ENCODE measurements around the gene TMOD4. TPM values are rescaled to one million over a fixed set of nuclear protein-coding genes. Genes with fewer than 3 reads are reported as not detected.
A peak's percentile ranks its signal among the peaks of the same experiment; 100 is the strongest.

TMOD4 gene
- total RNA-seq, 4 donors from 2014 or later = not detected

- WGBS, 2 donors = 4 to 7% methylated on average over 15 of the region's 15 CpGs
- intact Hi-C loops (cut with DNase I) = no loop called here
- Histone ChIP-seq H3K27me3 (no peaks in the 10 kb centered on the region), H3K9me3 (no peaks in the 10 kb centered on the region), H3K4me1 (peaks cover 14 to 21% of the 10 kb centered on the region in 2 donors), H3K27ac (peak overlapping the region; percentile 70 to 91 (median 76)), H3K36me3 (peaks cover 16% of the 10 kb centered on the region in 2 donors), H3K4me3 (replicated peaks in 1 of 3) (peak overlapping the region; percentile 24 to 59 (median 53))
- TF ChIP-seq CTCF (IDR thresholded peaks at IDR 0.05) (no peak), POLR2A (IDR thresholded peaks at IDR 0.05) (no peak)
- DNase-seq = peak; percentile 34 to 52
These were observed 10.5 kb downstream of the TMOD4 start for GRCh38 chr1:151165281-151165737.

GRCh38 chr1:151164732-151165280, 11.0 kb downstream of the TMOD4 start:
- Histone ChIP-seq H3K4me1 (peaks cover 14 to 21% of the 10 kb centered on the region in 2 donors), H3K4me3 (replicated peaks in 1 of 3) (peak overlapping the region; percentile 11 to 59 (median 53)), H3K27ac (peak overlapping the region; percentile 70 to 91 (median 76)), H3K36me3 (peaks cover 17 to 18% of the 10 kb centered on the region in 2 donors), H3K9me3 (no peaks in the 10 kb centered on the region), H3K27me3 (no peaks in the 10 kb centered on the region)
- intact Hi-C loops (cut with DNase I) = no loop called here
- WGBS, 2 donors = 15 to 18% methylated on average over 11 of the region's 11 CpGs
- no peak for DNase-seq
- TF ChIP-seq CTCF (IDR thresholded peaks at IDR 0.05) (no peak), POLR2A (IDR thresholded peaks at IDR 0.05) (no peak)

- TF ChIP-seq POLR2A (IDR thresholded peaks at IDR 0.05) (no peak), CTCF (IDR thresholded peaks at IDR 0.05) (no peak)
- H3K9me3 ChIP-seq = no peaks in the 10 kb centered on the region
- DNase-seq = no peak
- no peak overlapping the region for H3K4me3 ChIP-seq (replicated peaks in 1 of 3)
- H3K4me1 ChIP-seq = peaks cover 3 to 7% of the 10 kb centered on the region in 2 donors
- peaks cover 25 to 27% of the 10 kb centered on the region in 2 donors for H3K36me3 ChIP-seq
- peak overlapping the region in 1 of 3 donors; percentile 17 for H3K27ac ChIP-seq
- H3K27me3 ChIP-seq = no peaks in the 10 kb centered on the region
- intact Hi-C loops (cut with DNase I) = loop anchor here (5.0 to 10.0 kb wide), 2 partner anchors 57 to 135 kb away; no protein-coding TSS in a partner anchor
These were observed 16.4 kb downstream of the TMOD4 start for GRCh38 chr1:151159373-151159772.

DNA sequence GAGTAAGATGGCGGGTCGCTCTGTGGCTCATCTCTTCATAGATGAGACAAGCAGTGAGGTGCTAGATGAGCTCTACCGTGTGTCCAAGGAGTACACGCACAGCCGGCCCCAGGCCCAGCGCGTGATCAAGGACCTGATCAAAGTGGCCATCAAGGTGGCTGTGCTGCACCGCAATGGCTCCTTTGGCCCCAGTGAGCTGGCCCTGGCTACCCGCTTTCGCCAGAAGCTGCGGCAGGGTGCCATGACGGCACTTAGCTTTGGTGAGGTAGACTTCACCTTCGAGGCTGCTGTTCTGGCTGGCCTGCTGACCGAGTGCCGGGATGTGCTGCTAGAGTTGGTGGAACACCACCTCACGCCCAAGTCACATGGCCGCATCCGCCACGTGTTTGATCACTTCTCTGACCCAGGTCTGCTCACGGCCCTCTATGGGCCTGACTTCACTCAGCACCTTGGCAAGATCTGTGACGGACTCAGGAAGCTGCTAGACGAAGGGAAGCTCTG, 17.0 kb downstream of the TMOD4 start:
- H3K27me3 ChIP-seq = no peaks in the 10 kb centered on the region
- H3K36me3 ChIP-seq = peaks cover 25 to 27% of the 10 kb centered on the region in 2 donors
- DNase-seq = peak; percentile 25 to 27
- H3K4me1 ChIP-seq = peaks cover 0 to 1% of the 10 kb centered on the region in 2 donors
- TF ChIP-seq CTCF (IDR thresholded peaks at IDR 0.05) (no peak), POLR2A (IDR thresholded peaks at IDR 0.05) (no peak)
- whole genome bisulfite sequencing, 2 donors = 82 to 84% methylated on average over 4 to 17 of the region's 22 CpGs
- intact Hi-C loops (cut with DNase I) = loop anchor here (5.0 to 10.0 kb wide), 2 partner anchors 56 to 134 kb away; no protein-coding TSS in a partner anchor
- no peak overlapping the region for H3K27ac ChIP-seq
- no peak overlapping the region for H3K4me3 ChIP-seq (replicated peaks in 1 of 3)
- no peaks in the 10 kb centered on the region for H3K9me3 ChIP-seq

- no peak for DNase-seq
- WGBS, 2 donors = 85 to 90% methylated on average over 5 of the region's 5 CpGs
- Histone ChIP-seq H3K27me3 (no peaks in the 10 kb centered on the region), H3K4me1 (no peaks in the 10 kb centered on the region), H3K4me3 (replicated peaks in 1 of 3) (no peak overlapping the region), H3K9me3 (no peaks in the 10 kb centered on the region), H3K27ac (no peak overlapping the region), H3K36me3 (peaks cover 25 to 27% of the 10 kb centered on the region in 2 donors)
- TF ChIP-seq POLR2A (IDR thresholded peaks at IDR 0.05) (no peak), CTCF (IDR thresholded peaks at IDR 0.05) (no peak)
- intact Hi-C loops (cut with DNase I) = loop anchor here (5.0 to 10.0 kb wide), 2 partner anchors 56 to 134 kb away; no protein-coding TSS in a partner anchor
These were observed 17.5 kb downstream of the TMOD4 start for GRCh38 chr1:151158326-151158725.
